HL-60 (cell line): ENCODE measurements around the gene GIGYF1.
A peak's percentile ranks its signal among the peaks of the same experiment; 100 is the strongest.
"Not testable (repeated sequence)": the region's sequence is repeated elsewhere in the genome, so short reads cannot be mapped to it uniquely, and the experiment has no call there.

Experiments used
- DNase-seq, 2 experiments: peaks; one replicate each; pipeline ENCODE4 v3.0.0-alpha.2; 2010 to 2020; ENCODE audit warnings: low read depth in 1 of 2, low spot score in 1 of 2
- H3K27ac ChIP-seq: fragments of 250-450 bp; sonication (Bioruptor Pico); replicated peaks from 2 replicates; pipeline ENCODE4 v1.5.1; 2020; ENCODE audit warnings: mild to moderate bottlenecking, moderate library complexity
- H3K27me3 ChIP-seq: fragments of 250-450 bp; sonication (Bioruptor Pico); 2 replicates; pipeline ENCODE4 v1.5.1; 2021; ENCODE audit warnings: mild to moderate bottlenecking, moderate library complexity; ENCODE audit not compliant: insufficient read depth, poor library complexity, severe bottlenecking
- H3K4me3 ChIP-seq: replicated peaks from 2 replicates; pipeline ENCODE4 v1.5.1; 2011; ENCODE audit warnings: mild to moderate bottlenecking, control low read depth, low read length; ENCODE audit not compliant: insufficient read depth
- CTCF ChIP-seq: IDR thresholded peaks from one replicate; pipeline ENCODE4 v1.5.1; 2011; ENCODE audit warnings: low read length, control low read depth, inconsistent platforms; ENCODE audit not compliant: insufficient read depth
- GABPA ChIP-seq: IDR thresholded peaks from 2 replicates; pipeline ENCODE4 v1.6.1; 2012; ENCODE audit warnings: low read depth
- POLR2AphosphoS5 ChIP-seq: IDR thresholded peaks from 2 replicates; pipeline ENCODE4 v1.6.1; 2012; ENCODE audit warnings: low read depth
- REST ChIP-seq: IDR thresholded peaks from 2 replicates; pipeline ENCODE4 v1.6.1; 2012; ENCODE audit warnings: low read depth; ENCODE audit not compliant: insufficient replicate concordance
- SPI1 ChIP-seq: IDR thresholded peaks from 2 replicates; pipeline ENCODE4 v1.6.1; 2012; ENCODE audit warnings: low read depth, mild to moderate bottlenecking, borderline replicate concordance

Gene GIGYF1

GRCh38 chr7:100705753-100706671 is 12.0 kb upstream of the GIGYF1 start, which contains the start of gene POP7:
TSS of gene POP7 (plus strand) at chr7:100706121. CDS start at chr7:100706831, 710 bp downstream.
- Histone ChIP-seq H3K27me3 (no peaks in the 10 kb centered on the region), H3K4me3 (peak within 1 kb of the TSS; percentile 83), H3K27ac (peak within 1 kb of the TSS; percentile 89)
- TF ChIP-seq SPI1 = no peak; the same call in 1 of the 2 replicates
- peak; percentile 79; the same call in 1 of the 2 replicates for TF ChIP-seq POLR2AphosphoS5
- TF ChIP-seq REST = peak; percentile 49
- no peak for TF ChIP-seq GABPA
- DNase-seq = peak; percentile 96 to 98

- DNase-seq = peak in 1 of 2 experiments; percentile 75
- TF ChIP-seq CTCF = peak; percentile 81
- TF ChIP-seq POLR2AphosphoS5 = no peak; the same call in 1 of the 2 replicates
- H3K27ac ChIP-seq = peak overlapping the region; percentile 89
- no peaks in the 10 kb centered on the region for H3K27me3 ChIP-seq
- H3K4me3 ChIP-seq = peak overlapping the region; percentile 83
Measured at GRCh38 chr7:100705320-100705752, 11.3 kb upstream of the GIGYF1 start.

- not testable (repeated sequence) for H3K4me3 ChIP-seq, H3K27me3 ChIP-seq, DNase-seq, H3K27ac ChIP-seq
Measured at GRCh38 chr7:100701089-100701488, 7.0 kb upstream of the GIGYF1 start.

- TF ChIP-seq CTCF = no peak
- TF ChIP-seq GABPA = no peak
- TF ChIP-seq SPI1 = no peak
- no peak for TF ChIP-seq POLR2AphosphoS5
- TF ChIP-seq REST = no peak
- Histone ChIP-seq H3K27ac (no peak overlapping the region), H3K27me3 (peaks cover 5% of the 10 kb centered on the region), H3K4me3 (no peak overlapping the region)
- DNase-seq = no peak
Measured at GRCh38 chr7:100699018-100699417, 5.0 kb upstream of the GIGYF1 start.
